ENCODE measurements around the gene CT45A1.
A peak's percentile ranks its signal among the peaks of the same experiment; 100 is the strongest.
"Not testable (repeated sequence)": the region's sequence is repeated elsewhere in the genome, so short reads cannot be mapped to it uniquely, and the experiment has no call there.

Gene CT45A1

GRCh38 chrX:135713183-135713689, at the start of gene CT45A1:
TSS of gene CT45A1 (plus strand) at chrX:135713639. CDS start at chrX:135718941, 5,302 bp downstream.
- not testable (repeated sequence) for DNase-seq (ENCODE audit: low spot score)

- DNase-seq (ENCODE audit: low spot score): not testable (repeated sequence)
Observed at GRCh38 chrX:135672979-135673378, 40.5 kb upstream of the CT45A1 start.

- DNase-seq (ENCODE audit: low spot score): no peak
Observed at GRCh38 chrX:135688137-135688536, 25.3 kb upstream of the CT45A1 start.

GRCh38 chrX:135695471-135695870, 18.0 kb upstream of the CT45A1 start:
- no peak for DNase-seq (ENCODE audit: low spot score)

- DNase-seq (ENCODE audit: low spot score): no peak
Observed at GRCh38 chrX:135697601-135698000, 15.8 kb upstream of the CT45A1 start.

- no peak for DNase-seq (ENCODE audit: low spot score)
Observed at GRCh38 chrX:135698924-135699323, 14.5 kb upstream of the CT45A1 start.

GRCh38 chrX:135707880-135708279, 5.6 kb upstream of the CT45A1 start:
- peak; percentile 20 for DNase-seq (ENCODE audit: low spot score)

- DNase-seq (ENCODE audit: low spot score): no peak
Observed at GRCh38 chrX:135713795-135714194, 356 bp downstream of the CT45A1 start.

- not testable (repeated sequence) for DNase-seq (ENCODE audit: low spot score)
Observed at GRCh38 chrX:135734666-135735065, 21.2 kb downstream of the CT45A1 start.

- no peak for DNase-seq (ENCODE audit: low spot score)
Observed at GRCh38 chrX:135737366-135738071, 24.1 kb downstream of the CT45A1 start.

- DNase-seq (ENCODE audit: low spot score): peak; percentile 25
Observed at GRCh38 chrX:135740681-135741149, 27.3 kb downstream of the CT45A1 start.

GRCh38 chrX:135741192-135741715, 27.8 kb downstream of the CT45A1 start:
- no peak for DNase-seq (ENCODE audit: low spot score)

- DNase-seq (ENCODE audit: low spot score): not testable (repeated sequence)
Observed at GRCh38 chrX:135744739-135745138, 31.3 kb downstream of the CT45A1 start.

GRCh38 chrX:135768091-135768490, 54.7 kb downstream of the CT45A1 start, which contains the start of gene CT45A3:
TSS of gene CT45A3 (minus strand) at chrX:135768191. CDS start at chrX:135764444, 3,747 bp downstream.
- not testable (repeated sequence) for DNase-seq (ENCODE audit: low spot score)
